HG02588 (cell line): Measurements from ENCODE around the gene CCAR1.
"Not testable (repeated sequence)": the region's sequence is repeated elsewhere in the genome, so short reads cannot be mapped to it uniquely, and the experiment has no call there.

ENCODE experiments used
- ATAC-seq: cut with Tn5 transposase; IDR thresholded peaks from one replicate; pipeline ENCODE4 v1.9.1; 2021; ENCODE audit warnings: mild to moderate bottlenecking, moderate library complexity; ENCODE audit not compliant: unreplicated experiment

Gene CCAR1

GRCh38 chr10:68720793-68721672 lies at the start of gene CCAR1:
Gene CCAR1 (plus strand): TSS chr10:68721239. CDS start chr10:68722505, 1,266 bp downstream.
- ATAC-seq, result peak; percentile 98

- ATAC-seq, result no peak
Measured at GRCh38 chr10:68684413-68684812, 36.6 kb upstream of the CCAR1 start.

GRCh38 chr10:68696018-68696417 lies 25.0 kb upstream of the CCAR1 start:
- ATAC-seq, result no peak

GRCh38 chr10:68697106-68697505 lies 23.9 kb upstream of the CCAR1 start:
- no peak for ATAC-seq

- ATAC-seq, result no peak
Measured at GRCh38 chr10:68700197-68700596, 20.8 kb upstream of the CCAR1 start.

GRCh38 chr10:68705548-68705947 lies 15.5 kb upstream of the CCAR1 start:
- ATAC-seq, result no peak

GRCh38 chr10:68708987-68709386 lies 12.1 kb upstream of the CCAR1 start:
- not testable (repeated sequence) for ATAC-seq

- not testable (repeated sequence) for ATAC-seq
Measured at GRCh38 chr10:68713065-68713464, 8.0 kb upstream of the CCAR1 start.

- ATAC-seq, result no peak
Measured at GRCh38 chr10:68717435-68717834, 3.6 kb upstream of the CCAR1 start.

GRCh38 chr10:68721673-68722335 lies 765 bp downstream of the CCAR1 start:
- ATAC-seq, result no peak

- no peak for ATAC-seq
Measured at GRCh38 chr10:68725016-68725415, 4.0 kb downstream of the CCAR1 start.

GRCh38 chr10:68727146-68727545 lies 6.1 kb downstream of the CCAR1 start:
- ATAC-seq, result no peak

GRCh38 chr10:68732651-68733050 lies 11.6 kb downstream of the CCAR1 start:
- no peak for ATAC-seq

- no peak for ATAC-seq
Measured at GRCh38 chr10:68734349-68734748, 13.3 kb downstream of the CCAR1 start.

- no peak for ATAC-seq
Measured at GRCh38 chr10:68735119-68735518, 14.1 kb downstream of the CCAR1 start.

- ATAC-seq, result not testable (repeated sequence)
Measured at GRCh38 chr10:68735739-68736138, 14.7 kb downstream of the CCAR1 start.

- ATAC-seq, result not testable (repeated sequence)
Measured at GRCh38 chr10:68740676-68741075, 19.6 kb downstream of the CCAR1 start.

- no peak for ATAC-seq
Measured at GRCh38 chr10:68742397-68742796, 21.4 kb downstream of the CCAR1 start.

GRCh38 chr10:68752711-68753350 lies 31.8 kb downstream of the CCAR1 start:
- ATAC-seq, result no peak

- ATAC-seq, result no peak
Measured at GRCh38 chr10:68756246-68756645, 35.2 kb downstream of the CCAR1 start.

- no peak for ATAC-seq
Measured at GRCh38 chr10:68756766-68757165, 35.7 kb downstream of the CCAR1 start.
